Measurements from ENCODE around the gene DLG3.

The DLG3 gene

DNA sequence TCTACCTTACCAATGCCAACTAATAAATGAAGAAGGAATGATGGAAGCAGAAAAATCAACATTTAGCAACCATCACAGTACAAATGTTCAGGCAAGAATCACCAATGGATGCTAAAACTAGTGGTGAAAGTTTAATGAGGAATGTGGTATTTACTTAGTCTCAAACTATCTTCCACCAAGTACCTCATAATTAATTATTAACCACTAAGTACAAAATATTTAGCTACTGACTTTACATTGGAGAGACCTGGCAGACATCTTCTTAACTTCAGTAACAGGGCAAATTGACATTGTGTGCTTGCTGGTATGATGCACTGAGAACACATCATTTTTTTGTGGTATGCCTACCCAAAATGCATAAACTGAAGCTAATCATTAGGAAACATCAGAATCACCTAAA, 82.4 kb downstream of the DLG3 start:
- DNase-seq = no peak

DNA sequence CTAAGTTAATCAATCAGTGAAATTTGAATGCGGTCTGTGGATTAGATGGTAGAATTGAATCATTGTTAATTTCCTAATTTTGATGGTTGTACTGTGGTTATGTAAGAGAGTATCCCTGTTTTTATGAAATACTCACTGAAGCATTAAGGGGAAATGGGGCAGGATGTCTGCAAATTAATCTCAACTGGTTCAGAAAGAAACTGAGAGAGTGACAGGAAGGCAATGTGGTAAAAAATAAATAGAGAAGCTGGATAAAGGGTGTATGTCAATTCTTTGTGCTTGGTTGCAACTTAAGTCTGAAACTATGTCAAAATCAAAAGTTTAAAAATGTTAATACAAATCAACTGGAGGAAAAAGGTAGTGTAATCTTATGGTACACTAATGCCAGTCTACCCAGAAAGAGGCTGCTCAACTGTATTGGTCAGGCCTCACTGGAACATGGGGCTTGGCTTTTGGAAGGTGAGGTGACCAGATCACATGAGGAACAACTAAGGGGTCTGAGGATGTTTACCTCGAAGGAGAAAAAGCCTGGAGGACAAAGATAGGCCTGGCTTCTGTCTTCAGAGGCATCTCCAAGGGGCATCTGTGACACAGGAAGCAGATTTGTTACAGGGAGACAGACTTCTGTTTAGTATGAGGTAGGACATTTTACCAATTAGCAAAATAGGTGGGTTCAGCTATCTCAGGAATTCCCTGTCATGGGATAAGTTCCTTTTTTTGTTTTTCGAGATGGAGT, 83.1 kb downstream of the DLG3 start:
- DNase-seq = no peak

DNA sequence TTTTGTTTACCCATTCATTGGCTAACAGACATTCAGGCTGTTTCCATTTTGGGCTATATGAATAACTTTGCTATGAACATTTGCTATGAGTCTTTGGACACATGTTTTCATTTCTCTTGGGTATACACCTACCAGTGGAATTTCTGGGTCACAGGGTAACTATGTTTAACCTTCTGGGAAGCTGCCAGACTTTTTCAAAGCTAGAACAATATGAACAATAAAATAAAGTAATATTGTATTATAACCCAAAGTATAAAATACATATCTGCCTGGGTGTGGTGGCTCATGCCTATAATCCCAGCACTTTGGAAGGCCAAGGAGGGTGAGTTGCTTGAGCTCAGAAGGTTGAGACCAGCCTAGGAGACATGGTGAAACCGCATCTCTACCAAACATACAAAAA, 90.6 kb downstream of the DLG3 start:
- DNase-seq = no peak

DNA sequence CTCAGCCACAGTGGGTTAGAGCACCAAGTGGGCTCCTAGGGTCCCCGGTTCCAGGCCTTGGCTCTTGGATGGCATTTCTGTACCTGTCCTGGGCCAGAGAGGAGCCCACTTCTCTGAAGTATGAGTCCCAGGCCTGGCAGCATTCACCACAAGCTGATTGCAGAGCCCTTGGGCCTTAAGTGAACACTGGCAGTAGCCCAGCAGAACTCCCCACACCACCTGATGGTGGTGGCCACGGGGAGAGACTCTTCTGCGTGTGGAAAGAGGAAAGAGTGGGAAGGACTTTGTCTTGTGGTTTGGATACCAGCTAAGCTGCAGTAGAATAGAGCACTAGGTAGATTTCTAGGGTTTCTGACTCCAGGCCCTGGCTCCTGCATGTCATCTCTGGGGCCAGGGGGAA, 104.8 kb downstream of the DLG3 start:
- DNase-seq = no peak

DNA sequence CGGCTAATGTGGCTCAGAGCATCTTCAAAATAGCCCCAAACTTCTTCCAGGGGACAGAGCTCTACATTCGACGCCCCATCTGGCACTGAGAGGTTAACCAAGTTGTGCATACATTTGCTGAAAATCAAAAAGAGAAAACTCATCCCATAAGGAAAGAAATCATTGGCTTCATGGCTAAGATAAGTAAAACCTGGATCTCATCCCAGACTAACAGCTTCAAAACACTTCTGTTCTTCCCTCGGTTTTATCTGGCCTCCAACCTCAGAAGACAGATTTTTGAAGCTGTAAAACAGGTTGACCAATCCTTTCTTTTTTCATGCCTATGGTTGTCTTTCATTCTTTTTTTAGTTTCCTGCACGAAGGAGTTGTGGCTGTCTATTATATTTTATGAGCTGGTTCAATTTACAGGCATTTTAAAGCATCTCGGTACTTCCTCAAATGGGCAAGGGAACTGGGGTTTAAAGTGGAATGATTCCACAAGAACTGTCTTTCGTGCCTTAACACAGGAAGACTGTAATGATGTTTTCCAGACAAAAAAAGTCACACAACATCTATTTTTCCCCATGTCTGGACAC, 107.6 kb downstream of the DLG3 start:
- no peak for DNase-seq

DNA sequence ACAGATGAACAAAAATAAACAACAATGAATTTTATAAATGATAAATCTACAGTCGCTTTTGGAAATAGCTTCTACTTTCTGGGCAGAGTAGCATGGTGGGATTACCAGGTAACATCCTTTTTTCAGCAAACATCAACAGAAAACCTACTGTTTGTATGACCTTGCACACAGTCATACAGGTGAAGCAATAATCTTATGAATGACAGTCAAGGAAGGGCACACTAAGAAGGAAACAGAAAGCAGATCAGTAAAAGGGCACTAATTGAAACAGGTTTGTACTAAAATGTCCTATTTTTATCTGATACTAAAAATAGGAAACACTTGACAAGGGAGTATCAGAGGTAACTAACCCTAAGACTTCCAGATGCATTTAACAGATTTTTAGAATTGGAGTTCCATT, 108.9 kb downstream of the DLG3 start:
- no peak for DNase-seq

DNA sequence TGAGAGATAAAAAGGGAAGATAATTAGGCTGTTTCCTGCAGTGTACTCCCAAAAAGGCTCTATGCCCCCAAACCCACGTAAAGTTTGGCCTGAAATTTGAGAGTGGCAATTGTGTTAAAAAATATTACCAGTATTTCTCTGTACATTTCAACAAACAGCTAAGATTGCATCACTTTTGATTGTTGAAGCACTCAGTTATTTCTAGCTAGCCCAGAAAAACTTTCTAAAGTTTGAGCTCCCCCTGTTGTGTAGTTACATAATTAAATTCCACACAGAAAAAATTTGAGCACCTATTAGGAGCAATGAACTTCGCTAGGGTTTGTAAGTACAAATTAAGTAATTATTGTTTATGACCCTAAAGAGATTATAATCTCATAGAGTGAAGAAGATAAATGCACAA, 109.4 kb downstream of the DLG3 start:
- no peak for DNase-seq

DNA sequence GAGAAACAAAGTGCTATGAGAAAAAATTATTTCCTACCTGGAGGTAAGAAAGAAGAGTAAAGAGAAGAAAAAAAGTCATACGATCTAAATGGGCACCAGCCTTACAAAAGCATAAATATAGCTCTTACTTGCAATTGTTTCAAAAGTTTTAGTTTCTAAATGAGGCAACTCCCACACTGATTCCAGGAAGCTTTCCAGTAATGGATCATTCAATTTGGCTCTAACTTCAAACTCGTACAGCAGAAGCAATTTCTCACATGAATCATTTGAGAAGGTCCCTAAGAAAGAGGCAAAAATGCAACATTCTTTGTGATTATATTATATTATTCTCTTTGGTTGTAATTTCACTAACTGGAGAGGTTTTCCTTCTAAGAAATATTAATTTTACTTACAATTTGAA, 109.9 kb downstream of the DLG3 start:
- no peak for DNase-seq

DNA sequence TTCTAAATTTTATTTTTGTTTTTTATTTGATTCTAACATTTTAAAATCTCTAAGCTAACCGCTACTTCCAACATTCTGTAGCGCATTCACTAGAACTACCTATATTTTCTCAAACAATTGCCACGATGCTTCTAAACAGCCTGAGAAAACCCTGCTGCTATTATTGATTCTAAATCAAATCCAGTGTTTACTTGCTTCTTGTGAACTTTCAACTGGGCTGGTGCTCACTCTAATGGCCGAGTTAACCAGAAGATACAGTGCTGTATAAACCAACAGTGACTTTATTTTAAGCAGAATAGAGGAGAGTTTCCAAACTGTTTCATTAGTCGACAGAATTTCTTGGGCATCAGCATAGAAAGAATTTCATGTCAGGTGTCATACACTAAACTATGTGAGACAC, 110.3 kb downstream of the DLG3 start:
- DNase-seq = no peak
